GM23248 (cell line): ENCODE results near the gene ZNF628.

Experiments
- EZH2 ChIP-seq: fragments of 200-600 bp; sonication (generic); IDR thresholded peaks from 2 replicates; pipeline ENCODE4 v1.6.1; 2018; ENCODE audit warnings: antibody characterized with exemption, mild to moderate bottlenecking; ENCODE audit not compliant: insufficient read depth, poor library complexity, severe bottlenecking
- EZH2phosphoT487 ChIP-seq: fragments of 200-600 bp; sonication (generic); IDR thresholded peaks from 2 replicates; pipeline ENCODE4 v1.6.1; 2018; ENCODE audit warnings: antibody characterized with exemption, moderate library complexity, mild to moderate bottlenecking, low read depth; ENCODE audit not compliant: insufficient read depth

GRCh38 chr19:55476100-55476775, at the start of gene ZNF628:
- TF ChIP-seq EZH2phosphoT487, result no peak
- TF ChIP-seq EZH2, result no peak
